Endothelial cell of umbilical vein (primary cell): ENCODE measurements around the gene FAM184B. TPM values are rescaled to one million over a fixed set of nuclear protein-coding genes. Genes with fewer than 3 reads are reported as not detected.

Experiments
- BruUV-seq: library from RNA; stranded (reverse); fragments of 400-500 nt; replicated peaks from 2 replicates; lab custom pipeline; 2021; lab: Mats Ljungman, UMichigan
- CTCF ChIA-PET: fragments of 300-600, 350-600 bp; sonication (Branson Sonifier 250); formaldehyde crosslinking; loops from one replicate; lab custom pipeline; 2021; ENCODE audit warnings: antibody characterized with exemption, inconsistent platforms; lab: Charles Lee
- POLR2A ChIA-PET: fragments of 300-600, 350-600 bp; sonication (Branson Sonifier 250); formaldehyde crosslinking; loops from one replicate; lab custom pipeline; 2021; ENCODE audit warnings: antibody characterized with exemption, inconsistent platforms; lab: Charles Lee
- DNase-seq: peaks from one replicate; pipeline ENCODE4 v3.0.0-alpha.2; 2011; ENCODE audit warnings: low read depth, low spot score
- FAIRE-seq: peaks from 2 replicates; lab custom pipeline; 2011; peaks lifted over from hg19 to GRCh38; lab: Jason Lieb, UNC
- H2AFZ ChIP-seq: 2 replicates; pipeline ENCODE4 v1.6.0; 2012; ENCODE audit warnings: low read depth, low read length, control low read depth, inconsistent platforms
- H3K27ac ChIP-seq: 2 replicates; pipeline ENCODE4 v1.5.1; 2011; ENCODE audit warnings: low read depth, mild to moderate bottlenecking, control low read depth, low read length, moderate library complexity; ENCODE audit not compliant: insufficient read depth
- H3K27me3 ChIP-seq, 2 experiments: 2 replicates each; pipeline versions ENCODE4 v1.6.0 to v1.6.1; 2011; ENCODE audit warnings: low read length in 2 of 2, mixed read lengths in 1 of 2; ENCODE audit not compliant: control insufficient read depth in 2 of 2, insufficient read depth in 2 of 2
- H3K36me3 ChIP-seq, 2 experiments: 2 replicates in 1 of 2; 3 replicates in 1 of 2; pipeline ENCODE4 v1.5.1; 2011; ENCODE audit warnings: low read length in 2 of 2, mild to moderate bottlenecking in 1 of 2, moderate library complexity in 1 of 2; ENCODE audit not compliant: control insufficient read depth in 2 of 2, insufficient read depth in 2 of 2; ENCODE audit errors: extremely low read depth in 1 of 2
- H3K4me1 ChIP-seq: 3 replicates; pipeline ENCODE4 v1.5.1; 2011; ENCODE audit warnings: mild to moderate bottlenecking, low read length; ENCODE audit not compliant: control insufficient read depth, insufficient read depth; ENCODE audit errors: extremely low read depth
- H3K4me2 ChIP-seq: 2 replicates; pipeline ENCODE4 v1.6.1; 2011; ENCODE audit warnings: low read length, control low read depth, mixed read lengths; ENCODE audit not compliant: insufficient read depth
- H3K4me3 ChIP-seq, 3 experiments: fragments of 200-600 bp in 1 of 3; sonication (generic), shearing (Covaris generic) in 1 of 3; replicated peaks in 1 of 3; 2 replicates each; pipeline ENCODE4 v1.5.1; 2011 to 2016; ENCODE audit warnings: control low read depth in 3 of 3, low read length in 3 of 3, mild to moderate bottlenecking in 2 of 3, inconsistent platforms in 1 of 3, low read depth in 1 of 3, moderate library complexity in 1 of 3; ENCODE audit not compliant: insufficient read depth in 1 of 3
- H3K79me2 ChIP-seq: 2 replicates; pipeline ENCODE4 v1.6.0; 2012; ENCODE audit warnings: low read length, inconsistent platforms; ENCODE audit not compliant: control insufficient read depth, insufficient read depth
- H3K9ac ChIP-seq: replicated peaks from 2 replicates; pipeline ENCODE3; 2011; ENCODE audit warnings: low read length, control low read depth; ENCODE audit not compliant: insufficient read depth; ENCODE audit errors: extremely low read depth
- H3K9me1 ChIP-seq: replicated peaks from 3 replicates; pipeline ENCODE4 v1.6.0; 2011; ENCODE audit warnings: mild to moderate bottlenecking, low read length; ENCODE audit not compliant: control insufficient read depth, insufficient read depth; ENCODE audit errors: extremely low read depth
- H3K9me3 ChIP-seq: replicated peaks from 2 replicates; pipeline ENCODE4 v1.5.1; 2012; ENCODE audit warnings: low read length, inconsistent platforms; ENCODE audit not compliant: control insufficient read depth, insufficient read depth
- H4K20me1 ChIP-seq: replicated peaks from 2 replicates; pipeline ENCODE3; 2011; ENCODE audit warnings: mild to moderate bottlenecking, low read length; ENCODE audit not compliant: control insufficient read depth, insufficient read depth; ENCODE audit errors: extremely low read depth
- GATA2 ChIP-seq: IDR thresholded peaks from 2 replicates; pipeline ENCODE4 v1.7.0; 2011; ENCODE audit warnings: low read depth, mild to moderate bottlenecking, moderate library complexity, mixed read lengths, low read length; ENCODE audit not compliant: insufficient read length, insufficient read depth
- JUN ChIP-seq: IDR thresholded peaks from 2 replicates; pipeline ENCODE4 v1.6.1; 2011; ENCODE audit warnings: borderline replicate concordance, low read depth; ENCODE audit not compliant: insufficient read length, insufficient read depth
- MYC ChIP-seq: IDR thresholded peaks from one replicate; pipeline ENCODE4 v1.6.1; 2011; ENCODE audit warnings: mild to moderate bottlenecking, low read depth, low read length
- POLR2AphosphoS5 ChIP-seq: IDR thresholded peaks from 2 replicates; pipeline ENCODE4 v1.6.1; 2012; ENCODE audit warnings: low read depth, mild to moderate bottlenecking, control low read depth, low read length, moderate library complexity; ENCODE audit not compliant: insufficient read depth
- dilution Hi-C: fragments of 300-500 bp; cut with MboI; formaldehyde crosslinking; loops from one replicate; pipeline ENCODE4 v1.15.0; 2019; ENCODE audit warnings: low sequenced_read_pairs; ENCODE audit not compliant: extremely low pct_ligation_motif_present
- intact Hi-C: fragments of 100-400 bp; cut with micrococcal nuclease; formaldehyde crosslinking; loops from one replicate; pipeline ENCODE4 v1.10.0; 2022
- polyA plus RNA-seq, 4 experiments: library from polyadenylated mRNA; depleted of rRNA in 3 of 4; stranded (reverse) in 3 of 4; unstranded in 1 of 4; fragments of >200 nt; gene quantifications; 2 replicates each; pipeline versions ENCODE4 v1.2.1 to v1.2.3, GENCODE V29; 2011 to 2012; ENCODE audit warnings: missing spikeins in 1 of 4
- total RNA-seq: library from RNA; stranded (reverse); gene quantifications from 2 replicates; pipeline ENCODE4 v1.2.3, GENCODE V29; 2021
- TF ChIP-seq, protein P1 (sequence below), 2 donors: IDR thresholded peaks; 1 replicate in 1 of 2; 2 replicates in 1 of 2; pipeline ENCODE4 v1.5.1; 2011; ENCODE audit warnings: low read length in 2 of 2, mild to moderate bottlenecking in 2 of 2, moderate library complexity in 2 of 2, control low read depth in 1 of 2, inconsistent platforms in 1 of 2, low read depth in 1 of 2; ENCODE audit not compliant: insufficient read depth in 1 of 2; ENCODE audit errors: extremely low read depth in 1 of 2
- TF ChIP-seq, protein P2 (sequence below): IDR thresholded peaks from 2 replicates; pipeline ENCODE4 v1.6.1; 2011; ENCODE audit not compliant: insufficient read depth, insufficient read length

Gene FAM184B
- total and polyA plus RNA-seq, 2 donors (not counting 3 experiments of a cell fraction or from before 2014, with no cell fraction given) = not detected

DNA sequence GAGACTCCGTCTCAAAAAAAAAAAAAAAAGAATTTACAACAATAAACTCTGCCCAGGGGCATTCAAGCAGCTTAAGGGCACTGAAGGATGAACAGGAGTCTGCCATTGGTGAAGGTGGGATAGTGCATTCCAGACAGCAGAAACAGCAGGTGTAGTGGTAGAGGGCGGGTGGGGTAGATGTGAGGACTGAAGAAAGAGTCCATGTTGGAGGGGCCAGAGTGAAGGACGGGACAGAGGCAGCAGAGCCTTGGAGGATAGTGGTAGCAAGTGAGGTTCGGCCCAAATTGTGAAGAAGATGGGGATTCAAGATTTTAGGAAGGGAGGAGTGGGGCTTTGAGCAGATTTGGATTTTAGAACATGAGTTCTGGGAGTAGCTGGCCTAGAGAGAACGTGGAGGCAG is 91.3 kb downstream of the FAM184B start:
- H3K27me3 ChIP-seq = no peaks in the 10 kb centered on the region
- dilution Hi-C loops = no loop called here
- no peak overlapping the region for H3K4me2 ChIP-seq
- ChIA-PET POLR2A (no interaction called here), CTCF (no interaction called here)
- no peaks in the 10 kb centered on the region for H3K4me1 ChIP-seq
- no peaks in the 10 kb centered on the region for H3K36me3 ChIP-seq
- DNase-seq = no peak
- intact Hi-C loops = no loop called here
- no peak overlapping the region for H3K4me3 ChIP-seq
- H2AFZ ChIP-seq = no peak overlapping the region
- TF ChIP-seq MYC = no peak
- TF ChIP-seq, protein P1, sequence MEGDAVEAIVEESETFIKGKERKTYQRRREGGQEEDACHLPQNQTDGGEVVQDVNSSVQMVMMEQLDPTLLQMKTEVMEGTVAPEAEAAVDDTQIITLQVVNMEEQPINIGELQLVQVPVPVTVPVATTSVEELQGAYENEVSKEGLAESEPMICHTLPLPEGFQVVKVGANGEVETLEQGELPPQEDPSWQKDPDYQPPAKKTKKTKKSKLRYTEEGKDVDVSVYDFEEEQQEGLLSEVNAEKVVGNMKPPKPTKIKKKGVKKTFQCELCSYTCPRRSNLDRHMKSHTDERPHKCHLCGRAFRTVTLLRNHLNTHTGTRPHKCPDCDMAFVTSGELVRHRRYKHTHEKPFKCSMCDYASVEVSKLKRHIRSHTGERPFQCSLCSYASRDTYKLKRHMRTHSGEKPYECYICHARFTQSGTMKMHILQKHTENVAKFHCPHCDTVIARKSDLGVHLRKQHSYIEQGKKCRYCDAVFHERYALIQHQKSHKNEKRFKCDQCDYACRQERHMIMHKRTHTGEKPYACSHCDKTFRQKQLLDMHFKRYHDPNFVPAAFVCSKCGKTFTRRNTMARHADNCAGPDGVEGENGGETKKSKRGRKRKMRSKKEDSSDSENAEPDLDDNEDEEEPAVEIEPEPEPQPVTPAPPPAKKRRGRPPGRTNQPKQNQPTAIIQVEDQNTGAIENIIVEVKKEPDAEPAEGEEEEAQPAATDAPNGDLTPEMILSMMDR (IDR thresholded peaks at IDR 0.05; ENCODE audit: extremely low read depth in 1 of 2, insufficient read depth in 1 of 2, low read depth in 1 of 2, low read length in 2 of 2) = no peak
- TF ChIP-seq, protein P2, sequence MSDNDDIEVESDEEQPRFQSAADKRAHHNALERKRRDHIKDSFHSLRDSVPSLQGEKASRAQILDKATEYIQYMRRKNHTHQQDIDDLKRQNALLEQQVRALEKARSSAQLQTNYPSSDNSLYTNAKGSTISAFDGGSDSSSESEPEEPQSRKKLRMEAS = no peak
- no peak for TF ChIP-seq GATA2
- no peak for TF ChIP-seq JUN
- no peak for TF ChIP-seq POLR2AphosphoS5
- no TSS peak for BruUV-seq
- no peak for FAIRE-seq
- no peak overlapping the region for H3K9ac ChIP-seq
- no peaks in the 10 kb centered on the region for H3K9me3 ChIP-seq
- no peaks in the 10 kb centered on the region for H3K9me1 ChIP-seq
- no peak overlapping the region for H3K27ac ChIP-seq
- H3K79me2 ChIP-seq = no peaks in the 10 kb centered on the region
- H4K20me1 ChIP-seq = no peaks in the 10 kb centered on the region

DNA sequence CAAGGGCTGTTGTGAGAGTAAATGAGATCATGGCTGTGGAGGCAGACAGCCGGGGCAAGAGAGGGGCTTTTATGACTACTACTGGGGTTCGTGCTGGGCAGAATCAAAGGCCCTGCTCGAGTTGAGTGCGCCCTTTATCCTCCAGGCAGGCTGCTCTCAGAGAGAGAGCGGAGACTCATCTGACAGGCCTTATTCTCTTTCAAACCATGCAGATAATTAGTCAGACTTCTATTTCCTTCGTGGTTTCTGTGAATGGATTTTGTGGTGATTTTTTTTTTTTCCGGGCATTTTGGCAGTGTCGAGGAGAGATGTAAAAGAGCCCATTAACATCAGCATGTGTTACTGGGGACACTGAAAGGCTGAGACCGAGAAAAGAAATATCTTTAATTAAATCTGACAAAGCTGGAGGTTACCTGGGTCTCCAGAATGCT is 93.4 kb downstream of the FAM184B start:
- TF ChIP-seq, protein P2 = no peak
- no peaks in the 10 kb centered on the region for H3K9me1 ChIP-seq
- no peak overlapping the region for H3K4me2 ChIP-seq
- no peak overlapping the region for H3K27ac ChIP-seq
- H3K9me3 ChIP-seq = no peaks in the 10 kb centered on the region
- no peaks in the 10 kb centered on the region for H3K27me3 ChIP-seq
- no peaks in the 10 kb centered on the region for H3K79me2 ChIP-seq
- CTCF ChIA-PET = no interaction called here
- no peaks in the 10 kb centered on the region for H4K20me1 ChIP-seq
- FAIRE-seq = no peak
- intact Hi-C loops = no loop called here
- no peak overlapping the region for H3K4me3 ChIP-seq
- H3K9ac ChIP-seq = no peak overlapping the region
- dilution Hi-C loops = no loop called here
- BruUV-seq = no TSS peak
- POLR2A ChIA-PET = no interaction called here
- H3K4me1 ChIP-seq = no peaks in the 10 kb centered on the region
- no peak overlapping the region for H2AFZ ChIP-seq
- no peaks in the 10 kb centered on the region for H3K36me3 ChIP-seq
- no peak for DNase-seq
